ENCODE results near the gene ZNF112. TPM values are rescaled to one million over a fixed set of nuclear protein-coding genes. Genes with fewer than 3 reads are reported as not detected.

Gene ZNF112
- total RNA-seq, 1 donor: 6.5 TPM

DNA sequence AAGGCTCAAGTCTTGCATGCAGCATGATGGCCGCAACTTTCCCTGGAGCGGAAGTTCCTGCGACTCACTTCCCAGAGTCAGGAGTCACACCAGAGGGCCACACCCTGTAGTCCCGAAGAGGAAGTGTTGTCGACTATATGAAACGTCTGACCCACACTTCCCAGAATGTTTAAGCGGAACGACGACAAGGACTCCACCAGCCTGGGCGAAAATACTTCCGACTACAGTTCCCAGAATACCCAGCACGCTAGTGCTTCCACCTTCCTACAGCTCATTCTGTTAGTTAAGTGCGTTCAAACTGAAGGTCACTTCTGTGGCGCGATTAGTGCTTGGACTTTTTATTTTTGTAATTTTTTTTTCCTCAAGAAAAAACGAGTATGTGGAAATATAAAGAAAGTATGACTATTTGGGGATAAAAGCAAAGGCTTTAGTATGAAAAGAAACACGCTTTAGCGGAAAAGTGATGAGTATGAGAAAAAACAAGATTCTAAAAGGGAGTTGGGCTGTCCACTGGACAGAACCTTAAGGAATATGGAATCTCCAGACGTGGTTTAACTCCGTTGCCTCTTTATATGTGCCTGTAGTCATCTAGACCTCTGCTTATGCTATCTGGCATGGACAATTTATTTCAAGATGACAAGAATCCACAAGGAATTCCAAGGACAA is 15.5 kb upstream of the ZNF112 start:
- Histone ChIP-seq H3K79me2 (ENCODE audit: insufficient read depth, low read length) (no peaks in the 10 kb centered on the region), H3K4me3 (ENCODE audit: insufficient read depth, low read length) (no peak overlapping the region), H3K27ac (ENCODE audit: low read depth, low read length) (no peak overlapping the region), H3K36me3 (ENCODE audit: insufficient read depth, low read length) (no peaks in the 10 kb centered on the region), H3K4me1 (ENCODE audit: insufficient read depth, low read length) (no peaks in the 10 kb centered on the region), H3K9me3 (ENCODE audit: low read depth, low read length) (no peaks in the 10 kb centered on the region), H3K4me2 (ENCODE audit: insufficient read depth, low read length) (no peak overlapping the region), H4K20me1 (ENCODE audit: insufficient read depth, low read length) (no peaks in the 10 kb centered on the region), H2AFZ (ENCODE audit: low read length) (no peak overlapping the region), H3K27me3 (ENCODE audit: insufficient read depth, low read length) (no peaks in the 10 kb centered on the region)
- TF ChIP-seq, protein P1, sequence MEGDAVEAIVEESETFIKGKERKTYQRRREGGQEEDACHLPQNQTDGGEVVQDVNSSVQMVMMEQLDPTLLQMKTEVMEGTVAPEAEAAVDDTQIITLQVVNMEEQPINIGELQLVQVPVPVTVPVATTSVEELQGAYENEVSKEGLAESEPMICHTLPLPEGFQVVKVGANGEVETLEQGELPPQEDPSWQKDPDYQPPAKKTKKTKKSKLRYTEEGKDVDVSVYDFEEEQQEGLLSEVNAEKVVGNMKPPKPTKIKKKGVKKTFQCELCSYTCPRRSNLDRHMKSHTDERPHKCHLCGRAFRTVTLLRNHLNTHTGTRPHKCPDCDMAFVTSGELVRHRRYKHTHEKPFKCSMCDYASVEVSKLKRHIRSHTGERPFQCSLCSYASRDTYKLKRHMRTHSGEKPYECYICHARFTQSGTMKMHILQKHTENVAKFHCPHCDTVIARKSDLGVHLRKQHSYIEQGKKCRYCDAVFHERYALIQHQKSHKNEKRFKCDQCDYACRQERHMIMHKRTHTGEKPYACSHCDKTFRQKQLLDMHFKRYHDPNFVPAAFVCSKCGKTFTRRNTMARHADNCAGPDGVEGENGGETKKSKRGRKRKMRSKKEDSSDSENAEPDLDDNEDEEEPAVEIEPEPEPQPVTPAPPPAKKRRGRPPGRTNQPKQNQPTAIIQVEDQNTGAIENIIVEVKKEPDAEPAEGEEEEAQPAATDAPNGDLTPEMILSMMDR (IDR thresholded peaks at IDR 0.05; ENCODE audit: extremely low read depth, low read depth, low read length): no peak
- no peak for DNase-seq (ENCODE audit: insufficient read length, low spot score, missing footprints)

DNA sequence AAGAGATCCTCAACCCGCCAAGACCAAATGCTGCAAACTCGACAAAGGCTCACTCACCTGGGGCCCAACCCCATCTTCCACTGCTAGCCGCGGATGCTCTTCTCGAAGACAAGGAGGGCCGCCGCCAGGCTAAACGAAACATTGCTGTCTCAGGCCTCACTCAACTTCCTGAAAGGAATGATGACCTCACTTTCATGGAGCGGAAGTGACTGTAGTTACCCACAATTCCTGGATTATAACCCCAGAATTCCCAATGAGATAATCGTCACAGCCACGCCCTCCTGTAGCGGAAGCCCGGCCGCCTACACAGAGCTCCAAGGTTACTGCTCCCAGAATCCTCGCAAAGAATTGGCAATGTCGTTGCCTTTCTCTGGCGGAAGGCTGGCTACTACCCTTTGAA is 10.5 kb upstream of the ZNF112 start:
- no peak overlapping the region for H3K4me3 ChIP-seq (ENCODE audit: insufficient read depth, low read length)
- H3K9me3 ChIP-seq (ENCODE audit: low read depth, low read length): no peaks in the 10 kb centered on the region
- DNase-seq (ENCODE audit: insufficient read length, low spot score, missing footprints): no peak
- H3K4me1 ChIP-seq (ENCODE audit: insufficient read depth, low read length): no peaks in the 10 kb centered on the region
- H3K27me3 ChIP-seq (ENCODE audit: insufficient read depth, low read length): no peaks in the 10 kb centered on the region
- H2AFZ ChIP-seq (ENCODE audit: low read length): no peak overlapping the region
- H4K20me1 ChIP-seq (ENCODE audit: insufficient read depth, low read length): no peaks in the 10 kb centered on the region
- TF ChIP-seq, protein P1 (IDR thresholded peaks at IDR 0.05; ENCODE audit: extremely low read depth, low read depth, low read length): no peak
- no peak overlapping the region for H3K27ac ChIP-seq (ENCODE audit: low read depth, low read length)
- H3K36me3 ChIP-seq (ENCODE audit: insufficient read depth, low read length): no peaks in the 10 kb centered on the region
- H3K4me2 ChIP-seq (ENCODE audit: insufficient read depth, low read length): no peak overlapping the region
- H3K79me2 ChIP-seq (ENCODE audit: insufficient read depth, low read length): no peaks in the 10 kb centered on the region

DNA sequence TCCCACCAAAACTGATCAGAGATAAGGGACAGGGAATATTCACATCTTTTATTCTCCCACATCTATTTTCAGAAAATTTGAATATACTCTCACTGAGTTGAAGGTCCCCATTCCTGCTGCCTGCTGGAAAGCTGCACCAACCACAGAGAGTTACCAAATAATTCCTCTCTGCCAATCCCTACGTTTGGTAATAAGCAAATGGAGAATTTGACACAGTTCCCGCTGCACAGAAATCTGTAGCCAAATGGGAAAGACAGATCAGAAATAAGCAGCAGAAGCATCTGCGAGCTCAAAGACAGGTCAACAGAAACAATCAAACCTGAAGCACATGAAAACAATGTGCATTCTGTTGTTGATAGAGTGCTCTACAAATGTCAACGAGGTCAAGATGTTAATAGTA is 9.9 kb downstream of the ZNF112 start:
- H3K9me3 ChIP-seq (ENCODE audit: low read depth, low read length): no peaks in the 10 kb centered on the region
- no peaks in the 10 kb centered on the region for H3K27me3 ChIP-seq (ENCODE audit: insufficient read depth, low read length)
- H3K4me1 ChIP-seq (ENCODE audit: insufficient read depth, low read length): no peaks in the 10 kb centered on the region
- no peak overlapping the region for H3K4me2 ChIP-seq (ENCODE audit: insufficient read depth, low read length)
- no peak overlapping the region for H2AFZ ChIP-seq (ENCODE audit: low read length)
- H4K20me1 ChIP-seq (ENCODE audit: insufficient read depth, low read length): peaks cover 3% of the 10 kb centered on the region
- no peak for DNase-seq (ENCODE audit: insufficient read length, low spot score, missing footprints)
- peaks cover 51% of the 10 kb centered on the region for H3K79me2 ChIP-seq (ENCODE audit: insufficient read depth, low read length)
- TF ChIP-seq, protein P1 (IDR thresholded peaks at IDR 0.05; ENCODE audit: extremely low read depth, low read depth, low read length): no peak
- H3K4me3 ChIP-seq (ENCODE audit: insufficient read depth, low read length): no peak overlapping the region
- H3K27ac ChIP-seq (ENCODE audit: low read depth, low read length): no peak overlapping the region
- H3K36me3 ChIP-seq (ENCODE audit: insufficient read depth, low read length): no peaks in the 10 kb centered on the region

DNA sequence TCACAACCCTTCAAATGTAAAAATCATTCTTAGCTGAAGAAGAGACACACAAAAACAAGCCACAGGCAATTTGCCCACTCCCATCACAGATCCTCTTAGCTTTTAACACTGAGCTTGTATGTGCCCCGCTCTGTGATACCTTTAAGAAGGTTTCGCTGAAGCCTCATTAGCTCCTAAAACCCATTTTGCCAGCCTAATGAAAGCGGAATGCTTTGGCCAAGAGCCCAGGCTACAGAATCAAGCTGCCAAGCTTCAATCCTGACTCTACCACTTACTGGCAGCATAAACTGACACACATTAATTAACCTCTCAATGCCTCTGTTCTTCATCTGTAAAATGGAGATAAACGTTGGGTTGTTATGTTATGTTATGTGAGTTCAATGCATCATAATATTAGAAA is 10.5 kb downstream of the ZNF112 start:
- H3K9me3 ChIP-seq (ENCODE audit: low read depth, low read length): no peaks in the 10 kb centered on the region
- DNase-seq (ENCODE audit: insufficient read length, low spot score, missing footprints): no peak
- no peak overlapping the region for H2AFZ ChIP-seq (ENCODE audit: low read length)
- H4K20me1 ChIP-seq (ENCODE audit: insufficient read depth, low read length): peaks cover under 1% of the 10 kb centered on the region
- peaks cover 47% of the 10 kb centered on the region for H3K79me2 ChIP-seq (ENCODE audit: insufficient read depth, low read length)
- TF ChIP-seq, protein P1 (IDR thresholded peaks at IDR 0.05; ENCODE audit: extremely low read depth, low read depth, low read length): no peak
- H3K27ac ChIP-seq (ENCODE audit: low read depth, low read length): no peak overlapping the region
- H3K4me3 ChIP-seq (ENCODE audit: insufficient read depth, low read length): no peak overlapping the region
- no peaks in the 10 kb centered on the region for H3K4me1 ChIP-seq (ENCODE audit: insufficient read depth, low read length)
- no peaks in the 10 kb centered on the region for H3K36me3 ChIP-seq (ENCODE audit: insufficient read depth, low read length)
- H3K4me2 ChIP-seq (ENCODE audit: insufficient read depth, low read length): no peak overlapping the region
- no peaks in the 10 kb centered on the region for H3K27me3 ChIP-seq (ENCODE audit: insufficient read depth, low read length)
